NCI-H460 (cell line): Measurements from ENCODE around the gene SHOX. TPM values are rescaled to one million over a fixed set of nuclear protein-coding genes. Genes with fewer than 3 reads are reported as not detected.
"Not testable (repeated sequence)": the region's sequence is repeated elsewhere in the genome, so short reads cannot be mapped to it uniquely, and the experiment has no call there.

Experiments
- DNase-seq: peaks from one replicate; pipeline ENCODE4 v3.0.0-alpha.2; 2016; ENCODE audit warnings: low read depth; ENCODE audit errors: extremely low read depth
- polyA plus RNA-seq: library from polyadenylated mRNA; depleted of rRNA; stranded (reverse); fragments of >200 nt; gene quantifications from 2 replicates; pipeline ENCODE4 v1.2.3, GENCODE V29; 2014; cell fraction: nucleus; rRNA removed
- total RNA-seq: library from RNA; depleted of rRNA; stranded (reverse); fragments of >200 nt; shearing (Covaris generic); gene quantifications from 2 replicates; pipeline ENCODE4 v1.2.3, GENCODE V29; 2014; rRNA removed

SHOX gene
- not detected in 2 replicates for total RNA-seq
- polyA plus RNA-seq, result not detected in 2 replicates

DNA sequence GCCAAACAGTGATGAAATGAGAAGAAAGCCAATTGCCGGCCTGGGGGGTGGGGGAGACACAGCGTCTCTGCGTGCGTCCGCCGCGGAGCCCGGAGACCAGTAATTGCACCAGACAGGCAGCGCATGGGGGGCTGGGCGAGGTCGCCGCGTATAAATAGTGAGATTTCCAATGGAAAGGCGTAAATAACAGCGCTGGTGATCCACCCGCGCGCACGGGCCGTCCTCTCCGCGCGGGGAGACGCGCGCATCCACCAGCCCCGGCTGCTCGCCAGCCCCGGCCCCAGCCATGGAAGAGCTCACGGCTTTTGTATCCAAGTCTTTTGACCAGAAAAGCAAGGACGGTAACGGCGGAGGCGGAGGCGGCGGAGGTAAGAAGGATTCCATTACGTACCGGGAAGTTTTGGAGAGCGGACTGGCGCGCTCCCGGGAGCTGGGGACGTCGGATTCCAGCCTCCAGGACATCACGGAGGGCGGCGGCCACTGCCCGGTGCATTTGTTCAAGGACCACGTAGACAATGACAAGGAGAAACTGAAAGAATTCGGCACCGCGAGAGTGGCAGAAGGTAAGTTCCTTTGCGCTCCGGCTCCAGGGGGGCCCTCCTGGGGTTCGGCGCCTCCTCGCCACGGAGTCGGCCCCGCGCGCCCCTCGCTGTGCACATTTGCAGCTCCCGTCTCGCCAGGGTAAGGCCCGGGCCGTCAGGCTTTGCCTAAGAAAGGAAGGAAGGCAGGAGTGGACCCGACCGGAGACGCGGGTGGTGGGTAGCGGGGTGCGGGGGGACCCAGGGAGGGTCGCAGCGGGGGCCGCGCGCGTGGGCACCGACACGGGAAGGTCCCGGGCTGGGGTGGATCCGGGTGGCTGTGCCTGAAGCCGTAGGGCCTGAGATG, at the start of gene SHOX:
TSS of gene SHOX (plus strand) at position 180 of the 885 bp plus-strand sequence. CDS start at position 287, 107 bp downstream.
- DNase-seq, result no peak

DNA sequence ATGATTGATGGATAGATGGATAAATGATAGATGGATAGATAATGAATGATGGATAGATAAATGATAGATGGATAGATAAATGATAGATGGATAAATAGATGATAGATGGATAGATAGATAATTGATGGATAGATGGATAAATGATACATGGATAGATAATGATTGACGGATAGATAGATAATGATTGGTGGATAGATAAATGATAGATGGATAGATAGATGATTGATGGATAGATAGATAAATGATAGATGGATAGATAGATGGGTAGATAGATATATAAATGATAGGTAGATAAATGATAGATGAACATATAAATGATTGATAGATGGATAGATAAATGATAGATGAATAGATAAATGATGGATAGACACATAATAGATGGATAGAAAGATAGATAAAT, 49.5 kb upstream of the SHOX start:
- DNase-seq, result no peak

DNA sequence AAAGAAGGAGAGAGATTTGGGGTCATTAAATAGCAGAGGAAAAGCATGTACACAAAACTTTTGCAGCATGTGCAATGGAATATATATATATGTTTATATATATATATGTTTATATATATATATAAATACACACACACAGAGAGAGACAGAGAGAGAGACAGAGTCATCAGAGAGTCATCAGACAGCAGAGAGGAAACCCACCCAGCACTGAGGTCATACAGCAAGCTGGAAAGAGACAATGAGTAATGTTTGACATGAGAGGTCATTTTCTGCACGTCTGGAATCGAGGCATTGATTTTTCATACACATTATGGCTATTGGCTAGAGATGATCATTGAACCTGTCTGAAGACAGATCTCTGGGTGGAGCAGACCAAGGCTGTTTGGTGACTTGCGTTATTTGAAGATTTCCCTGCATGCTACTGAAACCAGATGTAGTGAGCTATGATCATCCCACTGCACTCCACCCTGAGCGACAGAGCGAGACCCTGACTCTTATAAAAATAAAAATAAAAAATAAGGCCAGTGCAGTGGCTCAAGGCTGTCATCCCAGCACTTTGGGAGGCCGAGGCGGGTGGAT, 48.8 kb upstream of the SHOX start:
- no peak for DNase-seq

DNA sequence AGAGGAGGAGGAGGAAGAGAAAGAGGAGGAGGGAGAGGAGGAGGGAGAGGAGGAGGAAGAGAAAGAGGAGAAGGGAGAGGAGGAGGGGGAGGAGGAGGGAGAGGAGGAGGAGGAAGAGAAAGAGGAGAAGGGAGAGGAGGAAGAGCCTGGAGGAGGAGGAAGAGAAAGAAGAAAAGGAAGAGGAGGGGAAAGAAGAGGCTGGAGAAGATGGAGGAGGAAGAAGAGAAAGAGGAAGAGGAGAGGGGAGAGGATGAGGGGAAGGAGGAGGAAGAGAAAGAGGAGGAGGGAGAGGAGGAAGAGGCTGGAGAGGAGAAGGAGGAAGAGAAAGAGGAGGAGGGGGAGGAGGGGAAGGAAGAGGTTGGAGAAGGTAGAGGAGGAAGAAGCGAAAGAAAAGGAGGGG, 46.0 kb upstream of the SHOX start:
- DNase-seq, result no peak

DNA sequence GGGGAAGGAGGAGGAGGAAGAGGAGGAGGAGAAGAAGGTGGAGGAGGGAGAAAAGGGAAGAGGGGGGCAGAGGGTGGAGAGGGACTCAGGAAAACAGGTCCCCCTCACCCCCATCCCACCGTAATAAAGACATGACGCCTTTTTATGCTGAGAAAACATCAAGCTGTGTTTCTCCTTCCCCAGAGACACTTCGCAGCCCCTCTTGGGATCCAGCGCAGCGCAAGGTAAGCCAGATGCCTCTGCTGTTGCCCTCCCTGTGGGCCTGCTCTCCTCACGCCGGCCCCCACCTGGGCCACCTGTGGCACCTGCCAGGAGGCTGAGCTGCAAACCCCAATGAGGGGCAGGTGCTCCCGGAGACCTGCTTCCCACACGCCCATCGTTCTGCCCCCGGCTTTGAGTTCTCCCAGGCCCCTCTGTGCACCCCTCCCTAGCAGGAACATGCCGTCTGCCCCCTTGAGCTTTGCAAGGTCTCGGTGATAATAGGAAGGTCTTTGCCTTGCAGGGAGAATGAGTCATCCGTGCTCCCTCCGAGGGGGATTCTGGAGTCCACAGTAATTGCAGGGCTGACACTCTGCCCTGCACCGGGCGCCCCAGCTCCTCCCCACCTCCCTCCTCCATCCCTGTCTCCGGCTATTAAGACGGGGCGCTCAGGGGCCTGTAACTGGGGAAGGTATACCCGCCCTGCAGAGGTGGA, 45.3 kb upstream of the SHOX start:
- no peak for DNase-seq

DNA sequence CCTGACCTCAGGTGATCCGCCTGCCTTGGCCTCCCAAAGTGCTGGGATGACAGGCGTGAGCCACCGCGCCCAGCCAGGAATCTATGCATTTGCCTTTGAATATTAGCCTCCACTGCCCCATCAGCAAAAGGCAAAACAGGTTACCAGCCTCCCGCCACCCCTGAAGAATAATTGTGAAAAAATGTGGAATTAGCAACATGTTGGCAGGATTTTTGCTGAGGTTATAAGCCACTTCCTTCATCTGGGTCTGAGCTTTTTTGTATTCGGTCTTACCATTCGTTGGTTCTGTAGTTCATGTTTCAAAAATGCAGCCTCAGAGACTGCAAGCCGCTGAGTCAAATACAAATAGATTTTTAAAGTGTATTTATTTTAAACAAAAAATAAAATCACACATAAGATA, 44.2 kb upstream of the SHOX start:
- no peak for DNase-seq

DNA sequence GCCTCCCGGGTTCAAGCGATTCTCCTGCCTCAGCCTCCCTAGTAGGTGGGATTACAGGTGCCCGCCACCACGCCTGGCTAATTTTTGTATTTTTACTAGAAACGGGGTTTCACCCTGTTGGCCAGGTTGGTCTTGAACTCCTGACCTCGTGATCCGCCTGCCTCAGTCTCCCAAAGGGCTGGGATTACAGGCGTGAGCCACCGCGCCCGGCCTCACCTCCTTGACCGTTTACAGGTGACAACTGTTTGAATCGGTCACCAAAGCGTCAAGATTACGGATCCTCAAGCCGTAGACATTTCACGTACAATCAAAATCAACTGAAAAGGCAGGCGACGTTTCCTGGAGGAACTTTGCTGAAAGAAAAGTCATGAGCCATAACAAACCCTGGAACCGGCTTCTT, 41.3 kb upstream of the SHOX start:
- DNase-seq, result not testable (repeated sequence)

DNA sequence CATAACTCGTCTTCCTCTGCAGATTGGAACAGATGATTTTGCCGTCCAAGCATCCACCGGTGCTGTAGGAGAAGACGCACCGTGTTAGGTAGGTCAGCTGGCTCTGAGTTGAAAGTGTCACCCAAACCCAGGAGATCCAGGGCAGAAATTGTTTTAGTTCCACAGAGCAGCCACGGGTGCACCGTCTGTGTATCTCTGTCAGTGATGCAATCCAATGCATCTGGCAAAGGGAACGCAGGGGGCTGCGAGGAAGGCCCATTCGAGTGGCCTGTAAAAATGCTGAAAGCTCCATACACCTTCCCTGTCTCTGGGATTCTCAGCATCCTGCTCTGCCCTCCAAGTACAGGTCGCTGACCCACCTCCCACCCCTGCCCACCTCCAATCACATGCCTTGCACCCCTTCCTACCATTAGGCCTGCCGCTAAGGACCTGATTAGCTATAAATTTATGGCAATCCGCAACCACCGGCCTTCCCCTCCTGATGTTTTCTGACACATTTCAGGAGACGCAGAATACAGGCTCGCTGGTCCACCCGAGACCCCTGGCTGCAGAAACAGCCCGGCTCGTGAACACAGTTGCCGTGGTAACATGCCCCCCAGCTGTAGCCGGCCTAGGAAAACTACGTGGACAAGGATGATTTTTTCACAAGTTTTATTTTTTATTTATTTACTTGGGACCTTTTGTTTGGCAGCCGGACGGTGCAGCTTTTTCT, 39.7 kb upstream of the SHOX start:
- no peak for DNase-seq

DNA sequence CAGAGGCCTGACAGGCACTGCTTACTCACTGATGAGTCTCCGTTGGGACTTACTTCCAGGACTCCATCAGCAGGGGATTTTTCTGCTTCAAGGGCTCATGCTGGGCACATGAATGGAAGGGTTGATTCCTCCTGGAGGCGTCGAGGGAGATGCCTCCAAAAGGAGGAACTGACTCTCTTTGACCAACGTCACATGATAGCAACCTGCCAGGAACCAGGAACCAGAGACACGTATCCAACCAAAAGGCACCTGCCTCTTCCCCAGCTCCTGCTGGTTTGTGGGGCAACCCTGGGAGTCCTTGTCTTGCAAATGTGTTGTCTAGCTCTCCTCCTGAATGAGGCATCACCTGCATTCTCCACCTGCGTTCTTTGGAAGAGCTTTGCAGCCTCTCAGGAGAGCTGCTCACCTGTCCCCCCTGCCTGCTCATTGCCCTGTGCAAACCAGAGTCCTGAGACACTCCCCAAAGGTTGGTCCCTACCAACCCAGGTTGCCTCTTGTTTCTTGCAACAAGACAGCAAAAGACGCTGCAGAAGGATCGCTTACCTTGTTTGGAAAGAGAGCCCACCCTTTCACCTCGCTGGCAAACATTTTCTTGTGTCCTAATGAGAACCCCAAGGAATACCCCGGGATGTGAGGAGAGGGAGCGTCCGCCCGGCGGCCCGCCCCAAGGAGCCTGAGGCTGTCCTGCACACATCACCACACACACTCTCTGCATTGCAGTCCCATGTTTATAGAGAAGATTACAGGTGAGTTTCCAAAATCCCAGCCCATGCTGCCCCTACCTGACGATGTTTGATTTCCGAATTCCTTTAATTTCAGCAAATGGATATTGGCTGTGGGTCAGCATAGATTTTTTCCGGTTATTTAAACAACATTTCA, 30.5 kb upstream of the SHOX start:
- DNase-seq, result no peak

DNA sequence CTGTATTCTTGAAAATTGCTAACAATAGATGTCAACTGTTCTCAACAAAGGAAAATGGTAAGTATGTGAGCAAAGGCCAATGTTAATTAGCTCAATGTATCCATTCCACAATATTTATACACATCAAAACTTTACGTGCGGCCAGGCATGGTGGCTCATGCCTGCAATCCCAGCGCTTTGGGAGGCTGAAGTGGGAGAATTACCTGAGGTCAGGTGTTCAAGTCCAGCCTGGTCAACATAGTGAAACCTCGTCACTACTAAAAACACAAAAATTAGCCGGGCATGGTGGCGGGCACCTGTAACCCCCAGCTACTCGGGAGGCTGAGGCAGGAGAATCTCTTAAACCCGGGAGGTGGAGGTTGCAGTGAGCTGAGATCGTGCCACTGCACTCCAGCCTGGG, 27.6 kb upstream of the SHOX start:
- not testable (repeated sequence) for DNase-seq

DNA sequence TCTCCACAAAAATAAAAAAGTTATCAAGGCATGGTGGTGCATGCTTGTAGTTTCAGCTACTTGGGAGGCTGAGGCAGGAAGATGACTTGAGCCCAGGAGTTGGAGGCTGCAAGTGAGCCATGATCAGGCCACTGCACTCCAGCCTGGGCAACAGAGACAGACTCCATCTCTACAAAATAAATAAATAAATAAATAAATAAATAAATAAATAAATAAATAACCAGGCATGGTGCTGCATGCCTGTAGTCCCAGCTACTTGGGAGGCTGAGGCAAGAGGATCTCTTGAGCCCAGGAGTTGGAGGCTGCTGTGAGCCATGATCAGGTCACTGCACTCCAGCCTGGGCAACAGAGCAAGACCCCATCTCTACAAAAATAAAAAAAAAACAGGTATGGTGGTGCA, 26.0 kb upstream of the SHOX start:
- DNase-seq, result not testable (repeated sequence)

DNA sequence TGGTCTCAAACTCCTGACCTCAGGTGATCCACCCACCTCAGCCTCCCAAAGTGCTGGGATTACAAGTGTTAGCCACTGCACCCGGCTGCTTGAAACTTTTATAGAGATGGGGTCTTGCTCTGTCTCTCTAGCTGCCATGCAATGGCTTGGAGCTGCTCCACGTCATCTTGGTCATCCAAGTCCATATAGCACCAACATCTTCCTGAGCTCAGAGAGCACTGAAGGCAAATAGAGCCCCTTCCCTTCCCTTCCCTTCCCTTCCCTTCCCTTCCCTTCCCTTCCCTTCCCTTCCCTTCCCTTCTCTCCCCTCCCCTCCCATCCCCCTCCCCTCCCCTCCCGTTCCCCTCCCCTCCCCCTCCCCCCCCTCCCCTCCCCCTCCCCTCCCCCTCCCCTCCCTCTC, 22.5 kb upstream of the SHOX start:
- not testable (repeated sequence) for DNase-seq

DNA sequence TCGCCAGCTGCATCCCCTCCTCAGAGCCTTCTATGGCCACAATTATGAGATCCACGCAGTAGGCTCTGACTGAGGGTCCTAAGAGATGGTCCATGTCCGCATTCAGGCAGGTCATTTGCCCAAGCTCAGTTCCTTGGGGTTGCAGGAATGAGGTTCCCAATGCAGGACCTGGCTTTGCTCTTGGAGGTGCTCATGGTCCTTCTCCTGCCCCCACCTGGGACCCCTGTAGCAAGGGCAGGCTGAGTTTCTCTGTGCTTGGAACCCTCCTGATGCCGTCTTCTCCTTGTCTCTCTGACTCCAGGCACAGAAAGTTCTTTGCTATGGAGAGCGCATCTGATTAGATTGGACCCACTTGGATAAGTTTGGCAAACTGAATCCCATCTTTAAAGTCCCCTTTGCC, 16.5 kb upstream of the SHOX start:
- DNase-seq, result no peak

DNA sequence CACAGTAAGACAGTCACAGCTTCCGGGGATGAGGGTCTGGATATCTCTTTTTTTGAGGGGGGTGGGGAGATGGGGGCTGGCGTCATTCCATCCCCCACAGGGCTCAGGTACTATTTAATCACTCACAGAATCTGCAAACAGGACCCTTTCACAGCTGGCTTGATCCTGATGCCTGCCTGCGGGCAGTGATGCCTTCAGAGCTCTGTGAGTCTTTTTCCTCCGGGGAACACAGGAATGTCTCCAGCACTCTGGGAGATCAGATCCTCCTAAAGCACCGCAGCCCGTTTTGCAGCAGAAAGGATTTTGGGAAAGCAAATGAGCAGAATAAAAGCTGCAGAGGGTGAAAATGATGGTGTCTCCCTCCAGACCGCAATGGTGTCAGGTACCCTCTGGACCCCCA, 13.2 kb upstream of the SHOX start:
- no peak for DNase-seq

DNA sequence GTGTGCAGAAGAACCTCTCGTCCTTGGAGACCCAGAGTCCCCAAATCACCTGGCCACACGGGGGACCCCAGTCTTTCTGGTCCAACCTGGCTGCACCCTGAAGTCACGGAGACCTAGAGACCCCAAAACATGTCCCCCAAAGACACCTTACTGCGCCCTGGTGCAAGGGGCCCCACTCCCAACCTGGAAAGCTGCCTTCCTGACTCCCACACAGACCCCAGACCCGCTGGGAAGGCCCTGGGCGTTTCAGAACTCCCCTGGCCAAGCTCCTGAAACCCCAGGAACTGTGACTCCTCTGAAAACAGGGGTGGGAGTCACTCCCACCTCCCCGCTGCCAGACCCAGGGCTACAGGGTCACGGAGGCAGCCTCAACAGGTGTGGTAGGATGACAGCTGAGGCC, 12.7 kb upstream of the SHOX start:
- no peak for DNase-seq

DNA sequence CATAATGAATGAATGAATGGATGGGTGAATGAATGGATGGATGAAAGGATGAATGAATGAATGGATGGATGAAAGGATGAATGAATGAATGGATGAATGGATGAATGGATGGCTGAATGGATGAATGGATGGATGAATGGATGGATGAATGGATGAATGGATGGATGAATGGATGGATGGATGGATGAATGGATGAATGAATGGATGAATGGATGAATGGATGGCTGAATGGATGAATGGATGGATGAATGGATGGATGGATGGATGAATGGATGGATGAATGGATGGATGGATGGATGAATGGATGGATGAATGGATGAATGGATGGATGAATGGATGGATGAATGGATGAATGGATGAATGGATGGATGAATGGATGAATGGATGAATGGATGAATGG, 12.3 kb upstream of the SHOX start:
- not testable (repeated sequence) for DNase-seq

DNA sequence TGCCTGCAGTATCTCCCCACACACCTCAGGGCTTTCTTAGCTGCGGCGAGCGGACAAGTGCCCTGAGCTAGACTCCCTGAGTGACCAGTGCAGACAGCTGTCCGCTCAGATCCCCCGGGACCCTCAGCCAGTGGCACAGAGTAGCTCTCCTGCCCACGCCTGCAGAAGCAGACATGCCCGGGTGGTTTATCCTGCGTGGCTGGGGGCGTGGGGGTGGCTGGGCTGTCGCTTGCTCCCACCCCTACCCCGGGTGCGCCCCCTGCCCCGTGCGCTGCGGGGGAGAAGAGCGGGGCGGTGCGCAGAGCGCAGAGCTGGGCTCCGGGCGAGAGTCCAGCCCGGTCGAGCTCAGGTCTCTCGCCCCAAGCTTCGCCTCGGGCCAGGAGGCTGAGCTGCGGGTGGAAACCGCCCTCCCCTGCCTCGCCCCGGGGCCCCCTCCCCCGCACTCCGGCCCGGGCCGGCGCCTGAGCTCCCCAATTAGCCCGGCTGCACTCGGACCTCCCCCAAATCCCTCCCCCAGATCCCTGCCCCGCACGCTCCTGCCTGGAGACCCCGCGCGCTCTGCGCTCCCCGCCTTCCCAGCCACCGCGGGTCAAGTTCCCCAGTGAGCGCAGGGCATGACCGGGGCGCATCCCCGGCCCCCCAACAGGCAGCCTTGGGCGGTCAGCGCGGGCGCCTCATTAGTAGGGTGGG, 11.7 kb upstream of the SHOX start:
- no peak for DNase-seq

DNA sequence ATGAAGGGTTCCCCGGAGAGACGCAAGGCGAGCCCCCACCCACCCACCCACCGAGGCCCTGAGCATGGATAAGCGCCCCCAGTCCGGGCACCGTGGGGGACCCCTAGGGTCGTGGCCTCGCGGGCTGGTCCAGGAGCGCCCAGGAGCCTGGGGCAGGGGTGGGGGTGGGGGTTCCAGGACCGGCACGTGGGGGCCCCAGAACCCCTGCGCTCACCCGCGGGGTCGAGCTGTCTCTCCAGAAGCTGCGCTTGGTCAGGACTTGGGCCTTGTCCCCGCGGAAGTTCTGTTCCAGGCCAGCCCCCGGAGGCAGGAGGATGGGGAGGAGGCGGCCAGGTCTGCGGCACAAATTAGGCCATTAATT, 11.2 kb upstream of the SHOX start:
- DNase-seq, result no peak

DNA sequence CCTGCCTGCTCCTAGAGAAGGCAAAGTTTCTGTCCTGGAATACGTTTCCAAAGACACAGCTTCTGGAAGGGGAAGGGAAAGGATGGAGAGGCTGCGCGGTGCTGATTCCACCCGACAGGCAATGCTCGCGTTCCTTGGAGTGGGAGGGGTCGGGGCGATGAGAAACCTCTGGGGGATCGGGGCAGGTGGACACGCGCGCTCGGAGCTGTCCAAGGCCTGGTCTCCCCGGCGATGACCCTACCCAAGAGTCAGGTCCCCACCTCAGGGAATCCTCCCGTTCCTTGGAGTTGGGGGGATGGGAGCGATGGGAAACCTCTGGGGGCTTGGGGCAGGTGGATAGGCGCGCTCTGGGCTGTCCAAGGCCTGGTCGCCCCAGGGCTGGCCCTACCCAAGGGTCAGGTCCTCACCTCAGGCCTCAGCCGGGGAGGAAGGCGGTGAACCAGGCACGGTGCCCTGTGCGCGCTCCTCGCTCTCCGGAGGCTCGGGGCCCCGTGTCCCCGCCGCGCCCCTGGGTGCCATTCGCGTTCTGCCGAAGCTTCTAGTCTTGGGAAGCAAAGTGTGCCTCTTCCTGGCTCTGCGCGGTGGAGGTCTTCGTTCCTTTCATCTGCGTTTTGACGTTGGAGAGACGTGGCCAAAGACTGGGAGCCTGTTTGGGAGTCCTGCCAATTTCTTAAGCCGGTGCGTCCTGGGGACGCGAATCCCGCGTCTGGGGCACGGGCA, 10.6 kb upstream of the SHOX start:
- DNase-seq, result no peak
